Hepatic stellate cell (primary cell): Measurements from ENCODE around the gene DCX.
"Not testable (repeated sequence)": the region's sequence is repeated elsewhere in the genome, so short reads cannot be mapped to it uniquely, and the experiment has no call there.

ENCODE experiments used
- DNase-seq: peaks from one replicate; pipeline ENCODE4 v3.0.0; 2011; ENCODE audit warnings: low spot score

Gene DCX

DNA sequence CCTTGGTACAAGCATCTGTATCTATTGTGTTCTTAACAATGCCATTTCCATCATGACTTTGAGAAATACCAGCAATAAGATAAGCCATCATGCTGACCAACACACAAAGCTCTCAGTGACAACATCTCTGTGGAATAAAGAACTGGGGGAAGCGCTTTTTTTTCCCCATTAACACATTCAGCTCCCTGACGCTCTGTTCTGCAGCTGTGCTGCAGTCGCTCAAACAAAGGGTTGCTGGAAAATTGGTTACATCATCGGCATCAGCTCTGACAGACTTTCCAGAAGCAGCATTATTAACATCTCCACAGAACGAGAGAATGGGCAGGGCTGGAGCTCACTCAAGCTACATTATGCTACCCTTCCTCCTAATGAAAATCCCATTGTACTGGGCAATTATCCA is 39.9 kb downstream of the DCX start:
- no peak for DNase-seq

DNA sequence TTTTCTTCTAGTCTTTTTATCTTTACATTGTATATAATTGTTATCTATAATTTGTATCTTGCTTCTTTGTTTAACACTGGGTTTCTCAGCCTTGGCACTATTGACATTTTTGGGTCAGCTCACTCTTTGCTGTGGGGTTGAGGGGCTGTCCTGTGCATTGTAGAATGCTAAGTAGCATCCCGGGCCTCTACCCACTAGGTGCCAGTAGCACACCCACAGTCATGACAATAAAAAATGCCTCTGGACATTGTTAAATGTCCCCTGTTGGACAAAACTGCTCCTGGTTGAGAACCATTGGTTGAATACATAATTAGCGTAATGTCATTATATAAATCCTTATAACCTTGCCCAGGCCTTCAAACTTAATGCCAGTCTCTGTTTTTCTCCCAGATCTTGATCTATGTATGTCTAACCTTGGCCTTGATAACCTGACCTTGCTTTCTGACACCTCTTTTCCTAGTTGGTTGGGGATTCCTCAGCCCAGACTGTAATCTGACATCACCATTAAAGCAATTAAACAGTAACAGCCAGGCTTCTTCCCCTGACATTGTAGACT is 46.1 kb downstream of the DCX start:
- DNase-seq = no peak

DNA sequence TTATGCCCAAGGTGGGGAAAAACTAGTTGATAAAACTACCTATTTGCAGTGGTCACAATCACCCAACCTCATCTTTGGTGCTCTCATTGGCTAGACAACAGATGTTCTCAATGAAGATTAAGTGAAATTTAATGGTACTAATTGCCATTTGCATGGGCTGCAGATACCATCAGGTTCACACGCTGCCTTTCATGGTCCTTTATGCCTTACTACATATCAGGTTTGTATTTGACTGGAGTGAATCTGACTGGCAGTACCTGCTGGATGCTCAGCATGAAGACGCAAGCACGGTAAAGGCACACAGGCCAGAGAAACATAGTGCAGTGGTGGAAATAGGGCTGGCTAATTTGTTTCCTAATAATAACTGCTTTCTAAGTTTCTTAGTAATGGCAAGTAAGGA is 48.3 kb downstream of the DCX start:
- no peak for DNase-seq

DNA sequence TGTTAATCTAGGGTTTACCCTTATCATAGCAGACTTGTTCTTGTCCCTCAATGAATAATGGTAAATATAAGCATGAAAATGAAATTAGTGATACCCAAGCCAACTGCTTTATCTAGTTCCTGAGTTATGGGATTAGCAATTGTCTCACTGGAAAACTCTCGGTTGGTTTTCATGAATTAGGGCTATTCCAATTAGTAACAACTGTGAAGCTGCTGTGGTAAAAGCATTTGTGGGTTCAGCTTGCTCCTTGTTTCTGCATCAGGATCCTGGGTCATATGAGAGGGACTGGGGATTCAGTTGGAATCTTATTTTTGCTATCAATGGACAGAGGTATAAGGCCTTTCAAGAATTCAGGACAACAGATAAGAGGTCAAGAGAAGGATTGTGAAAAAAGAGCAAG is 50.2 kb downstream of the DCX start:
- no peak for DNase-seq

DNA sequence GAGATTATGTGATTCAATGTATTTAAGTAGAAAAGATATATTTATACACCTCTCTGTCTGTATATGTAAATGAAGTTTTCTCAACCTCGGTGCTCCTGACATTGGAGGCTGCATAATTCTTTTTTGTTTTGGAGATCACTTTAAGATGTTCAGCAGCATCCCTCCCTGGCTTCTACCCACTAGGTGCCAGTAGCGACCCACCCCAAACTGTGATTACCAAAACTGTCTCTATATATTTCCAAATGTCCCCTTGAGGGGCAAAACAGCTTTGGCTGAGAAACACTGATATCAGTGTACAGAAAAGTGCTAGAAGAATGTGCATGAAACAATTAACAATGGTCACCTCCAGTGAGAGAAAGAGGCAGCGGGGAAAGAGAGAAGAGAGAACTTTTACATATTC is 51.2 kb downstream of the DCX start:
- no peak for DNase-seq

DNA sequence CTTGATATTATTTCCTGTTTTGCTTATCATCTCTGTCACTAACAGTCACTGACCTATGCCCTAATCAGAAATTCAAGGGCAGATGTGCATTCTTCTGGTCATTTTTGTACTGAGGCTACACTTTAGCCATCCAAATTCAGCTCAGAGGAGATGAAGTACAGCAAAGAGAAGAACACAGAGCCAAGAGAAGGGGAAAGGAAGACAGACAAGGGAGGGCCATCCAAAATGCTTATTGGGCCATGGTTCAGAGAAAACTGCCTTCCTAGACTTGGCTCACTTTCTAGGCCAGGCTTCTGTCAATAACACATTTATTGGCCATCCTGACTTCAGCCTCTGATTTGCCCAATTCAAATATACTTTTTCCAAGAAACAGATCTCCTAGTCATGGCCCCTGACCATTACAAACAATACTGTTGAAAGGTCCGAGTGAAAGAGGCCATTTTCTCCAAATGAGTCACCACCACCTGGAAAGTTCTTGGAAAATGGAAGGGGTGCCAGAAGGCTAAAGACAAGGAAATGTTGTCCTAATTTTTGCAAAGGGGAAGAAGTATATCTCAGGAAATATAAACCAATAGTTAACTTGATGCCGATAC is 56.4 kb downstream of the DCX start:
- no peak for DNase-seq

DNA sequence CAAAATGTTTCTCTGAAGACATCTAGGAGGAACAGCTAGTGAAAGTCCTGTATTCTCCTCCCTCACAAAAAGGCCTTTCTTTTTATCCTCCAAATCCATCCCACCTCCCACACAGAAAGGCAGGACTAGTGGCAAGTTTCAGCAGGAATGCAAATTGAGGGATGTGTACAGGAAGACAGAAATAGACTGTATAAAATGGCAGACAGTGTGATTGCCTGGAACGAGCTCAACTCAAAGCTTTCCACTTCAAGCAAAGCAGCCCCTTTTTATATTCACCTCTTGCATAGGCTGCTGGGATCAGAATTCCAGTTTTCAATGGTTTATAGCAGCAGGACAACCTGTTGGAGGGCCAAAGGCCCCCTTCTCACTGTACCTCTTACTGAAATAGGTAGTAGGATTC is 57.5 kb downstream of the DCX start:
- no peak for DNase-seq

DNA sequence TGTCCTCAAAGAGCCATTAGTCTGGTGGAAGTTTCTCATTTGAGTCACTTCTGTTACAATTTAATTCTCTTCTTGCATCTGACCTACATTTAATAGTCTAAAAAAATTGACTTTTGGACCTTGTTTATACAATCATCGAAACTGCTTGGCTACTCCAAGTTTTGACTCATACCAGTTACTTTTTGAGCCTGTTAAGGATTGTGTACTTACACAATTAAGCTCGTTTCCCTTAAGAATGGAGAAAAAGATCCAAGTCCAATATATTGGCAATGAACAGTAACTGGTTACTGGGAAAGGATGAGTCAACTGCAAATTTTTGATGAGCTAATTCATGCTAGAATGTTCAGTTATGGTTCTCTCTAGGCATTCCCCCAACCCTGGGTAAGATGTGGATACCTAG is 58.2 kb downstream of the DCX start:
- DNase-seq = no peak

DNA sequence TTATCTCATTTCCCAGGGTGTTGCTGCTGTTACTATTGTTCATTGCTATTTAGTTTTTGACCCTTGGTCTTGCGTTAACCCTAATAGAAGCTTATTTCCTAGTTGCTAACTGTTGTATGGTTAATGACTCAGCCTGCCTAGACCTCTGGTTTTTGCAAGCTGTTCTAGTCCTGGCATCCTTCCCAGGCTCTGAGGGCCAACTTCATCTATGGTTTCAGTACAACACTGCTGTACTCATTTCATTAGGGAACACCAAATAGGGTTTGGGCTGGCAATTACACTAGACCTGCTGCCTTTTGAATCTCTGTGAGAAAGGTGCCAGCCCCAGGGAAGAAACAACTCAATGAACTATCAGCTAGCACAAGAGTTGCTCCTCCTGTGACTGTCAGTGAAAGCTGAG is 59.6 kb downstream of the DCX start:
- no peak for DNase-seq

DNA sequence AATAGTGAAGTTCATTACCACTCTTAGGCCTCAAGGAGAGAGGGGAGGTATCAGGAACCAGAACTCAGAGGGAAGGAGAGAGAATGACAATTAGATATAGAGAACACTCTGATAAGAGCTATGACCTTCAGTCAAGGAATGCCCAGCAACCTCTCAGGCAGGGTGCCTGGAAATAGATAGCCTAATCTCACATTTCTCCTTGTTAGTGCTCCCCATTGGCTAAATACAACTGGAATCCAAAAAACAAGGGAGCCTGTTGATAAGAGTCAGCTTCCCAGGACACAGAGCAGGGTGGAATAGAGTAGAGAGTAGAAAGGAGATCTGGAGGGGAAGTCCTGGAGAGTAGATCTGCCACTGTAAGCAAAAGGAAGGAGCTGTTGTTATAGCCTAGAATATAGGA is 62.1 kb downstream of the DCX start:
- DNase-seq = no peak

DNA sequence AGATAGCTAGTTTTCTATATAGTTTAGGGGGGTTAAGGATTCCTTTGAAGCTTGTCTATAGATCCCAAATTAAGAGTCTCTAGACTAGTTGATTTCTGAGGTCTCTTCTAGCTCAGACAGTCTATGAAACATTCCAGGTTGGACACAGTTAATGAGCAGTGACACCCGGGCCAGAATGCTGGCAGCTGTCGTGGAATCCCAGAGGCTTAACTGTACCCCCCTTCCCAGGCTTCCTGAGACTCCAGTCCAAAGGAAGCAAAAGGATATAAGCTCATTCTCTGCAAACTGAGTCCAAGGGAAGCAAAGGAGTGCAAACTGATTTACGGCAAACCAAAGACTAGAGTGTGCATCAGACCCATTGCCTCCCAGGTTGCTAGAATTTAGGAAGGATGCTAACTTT is 62.9 kb downstream of the DCX start:
- no peak for DNase-seq

DNA sequence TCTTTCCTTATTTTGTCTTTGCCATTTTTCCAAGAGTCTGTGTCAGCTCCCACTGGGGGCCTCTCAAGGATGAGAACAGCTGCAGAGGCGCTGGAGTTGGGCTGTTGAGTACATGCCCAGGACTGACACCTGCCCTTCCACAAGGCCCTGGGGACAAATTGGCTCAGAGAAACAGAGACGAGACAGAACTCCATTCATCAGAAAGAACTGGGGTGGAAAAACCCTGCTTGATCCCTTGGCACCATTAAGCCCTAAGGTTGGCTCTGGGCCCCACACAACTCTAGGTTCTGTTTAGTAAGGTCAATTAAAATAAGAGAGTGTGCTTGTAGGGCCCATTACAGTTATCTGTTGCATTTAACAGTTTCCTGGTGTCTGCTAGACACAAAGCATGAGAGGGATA is 63.6 kb downstream of the DCX start:
- DNase-seq = no peak

DNA sequence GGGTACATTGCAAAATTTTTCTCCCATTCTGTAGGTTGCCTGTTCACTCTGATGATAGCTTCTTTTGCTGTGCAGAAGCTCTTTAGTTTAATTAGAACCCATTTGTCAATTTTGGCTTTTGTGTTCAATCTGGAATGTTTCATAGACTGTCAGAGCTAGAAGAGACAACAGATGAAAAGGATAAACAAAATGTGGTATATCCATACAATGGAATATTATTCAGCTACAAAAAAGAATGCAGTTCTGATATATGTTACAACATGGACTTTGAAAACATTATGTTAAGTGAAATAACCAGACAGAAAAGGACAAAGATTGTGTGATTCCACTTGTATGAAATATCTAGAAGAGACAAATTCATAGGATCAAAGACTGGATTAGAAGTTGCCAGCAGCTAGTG is 65.8 kb downstream of the DCX start:
- not testable (repeated sequence) for DNase-seq

DNA sequence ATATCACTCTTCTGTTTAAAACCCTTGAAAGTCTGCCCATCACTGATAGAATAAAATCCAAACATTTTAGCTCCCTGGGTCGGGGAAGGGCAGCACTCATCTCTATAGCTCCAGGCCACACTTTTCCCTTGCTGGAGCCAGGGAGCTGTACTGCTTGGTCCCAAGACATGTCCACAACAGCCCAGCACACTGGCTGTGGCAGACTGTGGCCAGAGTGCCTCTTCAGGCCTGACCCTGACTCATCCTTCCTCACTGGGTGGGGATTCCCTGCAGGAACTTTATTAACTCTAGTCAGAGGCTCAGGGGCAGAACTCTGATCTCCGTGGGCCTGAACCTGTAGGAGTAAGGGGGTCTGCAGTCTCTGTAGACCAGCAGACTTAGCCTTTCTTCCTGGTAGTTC is 71.9 kb downstream of the DCX start:
- no peak for DNase-seq

DNA sequence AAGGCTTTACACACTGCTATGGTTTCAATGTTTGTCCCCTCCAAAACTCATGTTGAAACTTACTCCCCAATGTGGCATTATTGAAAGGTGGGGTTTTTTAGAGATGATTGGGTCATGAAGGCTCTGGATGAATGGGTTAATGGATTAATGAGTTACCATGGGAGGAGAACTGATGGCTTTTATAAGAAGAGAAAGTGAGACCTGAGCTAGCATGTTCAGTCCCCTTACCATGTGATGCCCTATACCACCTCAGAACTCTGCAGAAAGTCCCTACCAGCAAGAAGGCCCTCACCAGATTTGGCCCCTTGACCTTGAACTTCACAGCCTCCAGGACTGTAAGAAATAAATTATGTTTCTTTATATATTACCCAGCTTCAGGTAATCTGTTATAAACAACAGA is 72.8 kb downstream of the DCX start:
- no peak for DNase-seq

DNA sequence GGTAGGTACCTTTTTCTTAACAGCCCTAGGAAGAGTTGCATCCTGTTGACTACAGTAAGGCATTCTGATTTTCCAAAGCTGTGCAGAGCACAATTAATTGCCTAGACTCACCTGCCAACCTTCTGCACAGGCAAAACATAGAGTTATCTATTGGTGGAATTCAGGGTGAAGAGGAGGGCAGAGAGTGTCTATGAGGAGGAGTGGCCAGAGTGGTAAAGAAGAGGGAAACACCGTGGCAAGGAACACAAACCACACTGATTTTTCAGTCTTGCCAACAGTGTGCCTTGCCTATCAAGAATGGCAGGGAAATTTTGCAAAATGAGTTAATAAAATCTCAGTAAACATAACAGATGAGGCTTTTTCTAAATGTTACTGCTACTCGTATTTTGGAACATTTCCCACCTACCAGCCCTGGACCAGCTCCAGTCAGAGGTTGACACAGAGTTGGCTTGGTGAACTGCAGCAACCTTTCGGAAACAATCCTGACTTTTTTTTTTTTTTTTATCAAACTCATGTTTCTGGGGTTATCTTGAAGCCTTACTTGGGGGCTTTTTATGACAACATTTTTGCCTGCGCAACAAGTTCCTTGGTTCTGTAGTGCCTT is 73.8 kb downstream of the DCX start:
- no peak for DNase-seq

DNA sequence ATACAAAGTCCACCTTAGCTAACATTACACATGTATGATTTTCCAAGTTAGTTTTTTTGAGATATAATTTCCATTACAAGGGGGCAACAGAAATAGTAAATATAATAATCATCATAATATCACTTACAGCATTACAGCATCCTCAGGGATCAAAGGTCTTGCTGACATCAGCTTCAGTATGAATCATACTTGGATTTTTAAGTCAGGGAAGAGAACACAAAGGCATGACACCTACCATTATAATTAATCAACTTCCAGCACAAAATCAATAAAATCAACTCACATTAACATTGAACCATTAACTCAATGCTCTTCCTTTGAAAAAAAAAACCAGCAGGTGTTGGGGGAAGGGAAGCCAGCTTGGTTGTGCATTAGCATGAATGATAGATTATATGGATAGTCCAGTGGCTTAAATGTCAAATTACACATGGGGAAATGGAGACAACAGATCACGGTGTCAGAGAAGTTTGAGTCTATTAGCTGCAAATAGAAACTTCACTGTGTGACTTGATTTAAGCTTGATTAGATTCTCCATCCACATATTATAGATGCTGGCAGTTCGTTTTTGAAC is 74.8 kb downstream of the DCX start:
- no peak for DNase-seq

DNA sequence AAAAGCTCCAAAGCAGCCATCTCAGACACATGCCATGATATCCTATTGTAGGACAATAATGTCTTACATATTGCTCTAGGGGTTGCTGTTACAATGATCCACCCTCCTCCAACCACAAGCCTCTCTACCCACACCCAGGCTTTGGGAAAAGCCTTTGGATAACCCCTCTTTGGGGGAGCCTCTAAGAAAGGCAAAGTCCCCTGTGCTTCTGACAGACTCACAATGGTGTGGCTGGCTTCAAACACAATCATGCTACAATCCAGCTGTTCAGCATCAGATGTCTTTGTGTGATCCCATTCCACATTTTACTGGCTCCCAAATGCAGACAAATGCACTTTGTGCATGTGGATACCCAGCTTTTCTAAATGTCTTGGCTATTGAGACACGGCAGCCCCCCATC is 75.9 kb downstream of the DCX start:
- DNase-seq = no peak

DNA sequence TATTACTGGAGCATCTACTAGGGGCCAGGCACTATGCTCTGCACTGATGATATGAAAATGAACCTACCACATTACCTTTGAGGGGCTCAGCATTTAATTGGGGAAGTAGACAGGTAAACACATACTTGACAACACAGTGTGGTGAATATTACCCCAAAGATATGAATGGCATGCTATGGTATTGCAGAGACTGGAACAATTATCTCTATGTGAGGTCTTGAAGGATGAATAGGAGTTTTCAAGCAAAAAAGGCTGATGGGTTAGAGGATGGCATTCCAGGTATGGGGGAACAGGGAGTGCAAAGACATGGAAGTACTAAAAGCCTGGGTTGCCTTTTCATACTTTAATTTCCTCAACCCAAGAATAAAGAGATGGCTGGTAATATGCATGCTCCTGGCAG is 82.6 kb downstream of the DCX start:
- DNase-seq = no peak

DNA sequence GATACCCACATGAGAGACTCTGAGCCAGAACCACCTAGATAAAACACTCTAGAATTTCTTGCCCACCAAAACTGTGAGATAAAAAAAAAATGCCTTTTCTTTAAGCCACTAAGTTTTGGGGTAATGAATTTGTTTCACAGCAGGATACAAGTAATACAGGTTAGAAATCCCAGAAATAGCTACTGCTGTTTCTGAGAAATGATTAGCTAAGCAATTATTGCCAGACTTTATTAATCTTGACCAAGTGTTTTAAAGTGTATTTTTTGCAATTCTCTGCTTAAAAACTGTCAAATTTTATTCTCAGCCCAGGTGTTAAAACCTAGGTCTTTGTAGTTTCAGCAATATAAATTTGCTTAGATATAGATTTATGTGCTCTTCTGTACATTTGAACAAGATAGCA is 83.1 kb downstream of the DCX start:
- no peak for DNase-seq

DNA sequence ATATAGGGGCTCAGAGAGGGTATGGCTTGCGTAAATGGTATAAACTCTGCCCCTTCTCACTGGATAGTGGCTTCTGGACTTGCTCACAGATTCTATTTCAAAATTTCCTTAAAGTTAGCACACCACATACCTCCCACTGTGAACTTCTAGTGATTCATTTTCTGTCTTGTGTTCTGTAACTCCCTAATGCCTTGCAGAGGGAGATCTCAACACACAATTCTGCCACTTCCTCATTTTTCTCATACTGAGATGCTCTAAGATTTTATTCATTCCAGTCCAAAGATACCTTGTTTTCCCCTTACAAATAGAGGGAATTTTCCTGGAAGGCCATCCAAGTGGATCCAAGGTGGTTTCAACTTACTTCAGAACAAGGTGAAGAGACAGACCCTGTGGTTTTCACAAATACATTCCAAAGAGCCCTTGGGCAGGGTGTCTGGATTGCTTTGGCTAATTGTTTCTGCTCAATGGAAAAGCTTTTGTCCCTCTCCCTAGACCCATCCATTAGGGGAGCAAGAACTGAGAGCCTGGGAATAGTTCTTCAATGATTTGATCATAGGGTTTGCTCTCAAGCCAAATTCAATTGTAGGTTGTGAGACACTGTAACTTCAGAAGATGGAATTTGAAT is 89.6 kb downstream of the DCX start:
- no peak for DNase-seq

DNA sequence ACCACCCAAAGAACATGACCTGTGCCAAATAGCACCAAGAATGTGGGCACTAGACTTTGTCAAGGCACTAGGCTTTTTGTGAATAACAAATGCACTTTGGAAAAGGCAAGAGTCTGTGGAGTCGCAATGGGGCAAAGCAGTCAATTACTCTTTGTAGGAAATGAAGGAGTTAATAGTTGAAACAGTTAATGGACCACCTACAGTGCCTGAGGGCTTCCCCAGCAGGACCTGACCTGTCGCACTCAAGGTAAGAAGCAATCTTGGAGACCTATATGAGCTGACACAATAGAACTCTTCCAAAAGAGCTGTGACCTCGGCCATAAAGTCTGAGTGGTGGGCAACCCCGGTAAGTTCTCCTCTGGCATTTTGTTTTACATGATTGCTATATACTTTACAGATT is 92.5 kb downstream of the DCX start:
- DNase-seq = no peak

DNA sequence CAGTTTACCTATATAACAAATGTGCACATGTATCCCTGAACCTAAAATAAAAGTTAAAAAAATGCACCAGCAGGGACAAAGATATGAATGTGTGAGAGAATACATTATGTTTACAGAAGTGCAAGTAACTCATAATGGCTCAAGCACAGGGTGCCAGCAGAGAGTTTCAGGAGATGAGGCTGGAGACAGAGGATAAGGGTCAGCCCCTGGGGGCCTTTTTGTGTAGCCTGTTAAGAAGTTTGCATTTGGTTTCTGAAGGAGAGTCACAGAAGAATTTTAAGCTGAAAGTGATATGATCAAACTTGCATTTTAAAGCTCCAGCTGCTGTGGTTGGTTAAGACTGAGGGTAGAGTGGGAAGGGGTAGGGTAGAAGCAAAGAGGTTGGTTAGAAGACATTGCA is 93.1 kb downstream of the DCX start:
- no peak for DNase-seq

DNA sequence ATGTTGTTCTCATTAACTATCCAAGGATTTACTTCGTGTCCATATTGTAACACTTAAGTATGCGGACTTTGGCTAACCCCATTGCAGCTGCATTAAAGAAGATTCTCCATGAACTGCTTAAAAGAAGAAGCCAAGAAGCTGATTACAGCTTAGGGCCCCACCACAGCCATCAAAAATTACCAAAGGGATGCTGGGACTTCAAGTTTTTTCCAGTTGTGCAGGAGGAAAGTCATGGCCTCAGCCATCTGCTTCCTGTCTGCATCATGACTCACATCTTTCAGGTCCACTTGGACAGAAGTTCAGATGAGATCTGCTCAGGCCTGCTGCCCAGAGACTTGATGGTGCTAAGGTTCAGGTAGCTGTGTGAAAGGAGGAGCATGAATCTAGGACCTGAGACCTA is 102.9 kb downstream of the DCX start:
- DNase-seq = no peak
